Activated CD8-positive, alpha-beta memory T cell treated with anti-CD3 and anti-CD28 coated beads for 36 hours (primary cell): ENCODE data around the gene PEMT. TPM values are rescaled to one million over a fixed set of nuclear protein-coding genes. Genes with fewer than 3 reads are reported as not detected.
"Not testable (repeated sequence)": the region's sequence is repeated elsewhere in the genome, so short reads cannot be mapped to it uniquely, and the experiment has no call there.

Experiments
- CTCF ChIA-PET: fragments of 350-600 bp; sonication (Branson Sonifier 250); formaldehyde crosslinking; loops from one replicate; lab custom pipeline; 2021; ENCODE audit warnings: antibody characterized with exemption; lab: Charles Lee
- POLR2A ChIA-PET: fragments of 350-600 bp; sonication (Branson Sonifier 250); formaldehyde crosslinking; loops from one replicate; lab custom pipeline; 2021; ENCODE audit warnings: antibody characterized with exemption; lab: Charles Lee
- total RNA-seq, 2 experiments: library from RNA; stranded (reverse); gene quantifications; one replicate each; pipeline ENCODE4 v1.2.3, GENCODE V29; 2021

PEMT gene, protein sequence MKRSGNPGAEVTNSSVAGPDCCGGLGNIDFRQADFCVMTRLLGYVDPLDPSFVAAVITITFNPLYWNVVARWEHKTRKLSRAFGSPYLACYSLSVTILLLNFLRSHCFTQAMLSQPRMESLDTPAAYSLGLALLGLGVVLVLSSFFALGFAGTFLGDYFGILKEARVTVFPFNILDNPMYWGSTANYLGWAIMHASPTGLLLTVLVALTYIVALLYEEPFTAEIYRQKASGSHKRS
- total RNA-seq, result 10 to 100 TPM; 30.3 to 43.6 TPM

DNA sequence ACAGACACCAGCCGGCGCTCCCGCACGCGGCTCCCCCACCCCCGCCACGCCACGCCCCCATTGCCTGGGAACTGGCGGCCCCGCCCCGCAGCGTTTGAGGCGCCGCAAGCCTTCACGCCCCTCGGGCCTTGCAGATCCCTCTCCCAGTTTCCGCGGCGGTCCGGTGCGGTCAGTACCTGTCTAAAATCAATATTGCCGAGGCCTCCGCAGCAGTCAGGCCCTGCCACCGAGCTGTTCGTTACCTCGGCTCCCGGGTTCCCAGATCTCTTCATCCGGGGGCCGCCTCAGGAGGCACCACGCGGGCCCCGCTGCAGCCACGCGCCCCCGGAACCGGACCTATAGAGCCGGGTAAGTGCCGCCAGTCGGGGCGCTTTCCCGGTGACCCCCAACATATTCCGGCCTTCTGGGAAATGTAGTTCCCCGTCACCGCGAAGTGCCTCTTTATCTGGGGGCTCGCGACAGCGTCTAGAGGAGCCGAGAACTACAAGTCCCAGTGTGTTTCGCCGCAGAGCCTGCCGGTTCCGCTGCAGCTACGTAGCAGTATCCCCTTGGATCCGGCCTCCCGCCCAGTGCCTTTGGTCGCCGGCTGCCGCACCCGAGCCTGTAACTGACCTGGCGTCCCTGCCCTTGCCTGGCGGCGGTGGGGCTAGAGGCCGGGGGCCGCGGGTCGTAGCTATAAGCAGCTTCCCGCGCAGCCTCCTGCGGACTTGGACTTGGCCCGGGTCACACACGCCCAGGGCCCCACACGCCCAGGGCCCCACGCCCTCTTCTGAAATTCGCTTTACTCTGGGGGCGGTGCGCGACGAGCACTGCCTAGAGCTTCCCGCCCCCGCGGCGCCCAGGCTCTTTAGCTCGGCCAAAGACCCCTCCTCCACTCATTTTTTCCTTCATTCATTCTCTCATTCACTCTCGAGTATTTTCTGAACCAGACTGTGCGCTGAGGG lies at the start of gene PEMT:
Gene PEMT, minus strand, starts transcription at position 354 of the 944 bp plus-strand sequence. Its CDS starts 82 bp downstream, at position 272.
- ChIA-PET CTCF (interaction anchor here (0.9 to 2.8 kb wide), 6 partner anchors 22 to 235 kb away, joined by 3 to 8 read pairs (median 3); partner anchors contain the start of gene RASD1), POLR2A (interaction anchor here (0.6 to 1.8 kb wide), 4 partner anchors 17 to 325 kb away, joined by 3 to 7 read pairs (median 4); partner anchors contain the start of genes RASD1 and SREBF1)

DNA sequence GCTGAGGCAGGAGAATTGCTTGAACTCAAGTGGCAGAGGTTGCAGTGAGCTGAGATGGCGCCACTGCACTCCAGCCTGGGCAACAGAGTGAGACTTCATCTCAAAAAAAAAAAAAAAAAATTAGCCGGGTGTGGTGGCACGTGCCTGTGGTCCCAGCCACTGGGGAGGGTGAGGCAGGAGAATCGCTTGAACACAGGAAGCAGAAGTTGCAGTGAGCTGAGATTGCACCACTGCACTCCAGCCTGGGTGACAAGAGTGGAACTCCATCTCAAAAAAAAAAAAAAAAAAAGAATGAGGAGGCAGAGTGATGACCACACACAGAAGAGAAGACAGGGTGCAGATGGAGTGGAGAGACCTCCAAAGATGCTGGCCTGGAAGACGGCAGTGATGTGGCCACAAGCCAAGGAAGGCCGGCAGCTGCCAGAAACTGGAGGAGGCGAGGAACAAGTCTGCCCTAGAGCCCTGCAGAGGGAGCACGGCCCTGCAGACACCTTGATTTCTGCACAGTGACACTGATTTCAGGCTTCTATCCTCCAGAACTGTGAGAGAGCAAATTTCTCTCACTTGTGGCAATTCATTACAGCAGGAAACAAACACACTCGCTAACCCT lies 48.3 kb upstream of the PEMT start:
- CTCF ChIA-PET, result interaction anchor here (1.3 to 3.4 kb wide), 3 partner anchors 26 to 199 kb away, joined by 3 to 30 read pairs (median 5); partner anchors contain the start of gene RASD1
- POLR2A ChIA-PET, result not testable (repeated sequence)

- POLR2A ChIA-PET, result no interaction called here
- CTCF ChIA-PET, result interaction anchor here (1.3 kb wide), 1 partner anchor 283 kb away, joined by 5 read pairs; no protein-coding TSS in a partner anchor
Observed at GRCh38 chr17:17638467-17638866, 47.0 kb upstream of the PEMT start.

- CTCF ChIA-PET, result interaction anchor here (1.3 kb wide), 1 partner anchor 45 kb away, joined by 3 read pairs; the partner anchor contains the start of gene PEMT
- POLR2A ChIA-PET, result no interaction called here
Observed at GRCh38 chr17:17636272-17636885, 44.9 kb upstream of the PEMT start.

DNA sequence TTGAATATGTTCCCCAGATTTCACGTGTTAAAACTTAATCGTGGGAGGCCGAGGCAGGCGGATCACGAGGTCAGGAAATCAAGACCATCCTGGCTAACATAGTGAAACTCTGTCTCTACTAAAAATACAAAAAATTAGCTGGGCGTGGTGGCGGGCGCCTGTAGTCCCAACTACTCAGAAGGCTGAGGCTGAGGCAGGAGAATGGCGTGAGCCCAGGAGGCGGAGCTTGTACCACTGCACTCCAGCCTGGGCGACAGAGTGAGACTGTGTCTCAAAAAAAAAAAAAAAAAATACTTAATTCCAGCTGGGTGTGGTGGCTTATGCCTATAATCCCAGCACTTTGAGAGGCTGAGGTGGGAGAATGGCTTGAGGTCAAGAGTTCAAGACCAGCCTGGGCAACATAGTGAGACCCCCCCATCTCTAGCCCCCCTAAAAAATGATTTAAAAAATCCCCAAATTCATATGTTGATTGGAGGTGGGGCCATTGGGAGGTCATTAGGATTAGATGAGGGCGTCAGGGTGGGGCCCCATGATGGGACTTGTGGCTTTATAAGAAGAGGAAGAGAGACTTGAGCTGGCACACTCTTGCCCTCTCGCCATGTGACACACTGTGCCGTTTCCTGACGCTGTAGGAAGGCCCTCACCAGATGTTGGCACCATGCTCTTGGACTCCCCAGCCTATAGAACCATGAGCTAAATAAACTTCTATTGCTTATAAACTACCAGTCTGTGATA lies 44.2 kb upstream of the PEMT start:
- CTCF ChIA-PET, result interaction anchor here (1.3 to 1.8 kb wide), 2 partner anchors 45 to 139 kb away, joined by 3 to 5 read pairs; partner anchors contain the start of genes PEMT and RASD1
- POLR2A ChIA-PET, result not testable (repeated sequence)

- POLR2A ChIA-PET, result no interaction called here
- CTCF ChIA-PET, result interaction anchor here (1.8 kb wide), 1 partner anchor 139 kb away, joined by 5 read pairs; the partner anchor contains the start of gene RASD1
Observed at GRCh38 chr17:17635126-17635525, 43.6 kb upstream of the PEMT start.

DNA sequence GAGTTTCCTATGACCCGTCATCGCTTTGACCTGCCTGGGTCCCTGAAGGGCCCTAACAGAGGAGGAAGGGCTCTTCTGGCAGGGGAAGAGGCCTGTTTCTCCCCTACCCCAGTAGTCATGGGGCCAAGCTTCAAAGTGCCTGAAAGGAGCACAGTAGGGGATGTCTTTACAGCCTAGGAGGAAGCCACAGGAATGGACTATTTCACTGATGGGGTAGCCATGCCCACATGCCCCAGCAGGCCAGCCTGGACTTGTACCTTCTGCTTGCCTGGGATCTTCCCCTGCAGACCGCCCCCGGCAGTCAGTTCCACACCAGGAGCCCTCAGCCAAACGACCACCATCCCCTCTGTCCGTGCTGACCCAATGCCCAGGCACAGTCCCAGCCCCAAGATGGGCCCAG lies 41.8 kb upstream of the PEMT start:
- ChIA-PET POLR2A (no interaction called here), CTCF (interaction anchor here (0.8 to 1.0 kb wide), 2 partner anchors 42 to 277 kb away, joined by 3 read pairs; partner anchors contain the start of gene PEMT)

DNA sequence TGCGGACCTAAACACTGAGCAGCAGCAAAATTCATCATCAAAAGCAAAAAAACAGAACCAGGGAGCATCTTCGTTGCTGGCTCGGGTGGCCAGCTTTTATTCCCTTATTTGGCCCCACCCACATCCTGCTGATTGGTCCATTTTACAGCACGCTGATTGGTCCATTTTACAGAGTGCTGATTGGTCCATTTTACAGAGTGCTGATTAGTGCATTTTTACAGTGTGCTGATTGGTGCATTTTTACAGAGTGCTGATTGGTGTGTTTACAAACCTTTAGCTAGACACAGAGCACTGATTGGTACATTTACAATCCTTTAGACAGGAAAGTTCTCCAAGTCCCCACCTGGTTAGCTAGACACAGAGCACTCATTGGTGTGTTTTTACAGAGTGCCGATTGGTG lies 41.2 kb upstream of the PEMT start:
- ChIA-PET CTCF (interaction anchor here (0.8 to 1.0 kb wide), 2 partner anchors 41 to 276 kb away, joined by 3 read pairs; partner anchors contain the start of gene PEMT), POLR2A (interaction anchor here (0.6 kb wide), 1 partner anchor 585 kb away, joined by 3 read pairs; no protein-coding TSS in a partner anchor)

DNA sequence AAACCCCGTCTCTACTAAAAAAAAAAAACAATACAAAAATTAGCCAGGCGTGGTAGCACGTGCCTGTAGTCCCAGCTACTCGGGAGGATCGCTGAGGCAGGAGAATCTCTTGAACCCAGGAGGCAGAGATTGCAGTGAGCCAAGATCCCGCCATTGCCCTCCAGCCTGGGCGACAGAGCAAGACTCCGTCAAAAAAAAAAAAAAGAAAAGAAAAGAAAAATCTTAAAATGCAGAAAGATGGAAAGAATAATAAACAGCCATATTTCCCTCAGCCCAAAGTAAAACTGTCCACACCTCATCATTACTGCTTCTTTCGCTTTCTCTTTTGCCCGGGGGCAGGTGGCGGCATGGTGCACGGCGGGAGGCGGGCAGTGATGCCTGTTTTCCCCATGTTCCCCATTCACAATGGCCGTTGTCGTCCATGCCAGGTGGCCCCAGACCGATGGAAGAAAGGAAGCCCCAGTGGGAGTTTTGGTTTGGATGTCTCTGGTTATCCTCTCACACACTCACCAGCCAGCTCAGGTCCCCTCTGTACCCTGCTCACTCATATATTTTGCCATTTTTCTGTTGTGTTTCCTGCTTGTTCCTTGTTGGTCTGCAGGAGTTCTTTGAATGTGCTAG lies 37.0 kb upstream of the PEMT start:
- ChIA-PET POLR2A (interaction anchor here (0.7 kb wide), 2 partner anchors 45 to 84 kb away, joined by 5 to 6 read pairs; no protein-coding TSS in a partner anchor), CTCF (interaction anchor here (0.7 kb wide), 1 partner anchor 540 kb away, joined by 3 read pairs; no protein-coding TSS in a partner anchor)

- CTCF ChIA-PET, result no interaction called here
- POLR2A ChIA-PET, result no interaction called here
Observed at GRCh38 chr17:17626840-17627239, 35.3 kb upstream of the PEMT start.

DNA sequence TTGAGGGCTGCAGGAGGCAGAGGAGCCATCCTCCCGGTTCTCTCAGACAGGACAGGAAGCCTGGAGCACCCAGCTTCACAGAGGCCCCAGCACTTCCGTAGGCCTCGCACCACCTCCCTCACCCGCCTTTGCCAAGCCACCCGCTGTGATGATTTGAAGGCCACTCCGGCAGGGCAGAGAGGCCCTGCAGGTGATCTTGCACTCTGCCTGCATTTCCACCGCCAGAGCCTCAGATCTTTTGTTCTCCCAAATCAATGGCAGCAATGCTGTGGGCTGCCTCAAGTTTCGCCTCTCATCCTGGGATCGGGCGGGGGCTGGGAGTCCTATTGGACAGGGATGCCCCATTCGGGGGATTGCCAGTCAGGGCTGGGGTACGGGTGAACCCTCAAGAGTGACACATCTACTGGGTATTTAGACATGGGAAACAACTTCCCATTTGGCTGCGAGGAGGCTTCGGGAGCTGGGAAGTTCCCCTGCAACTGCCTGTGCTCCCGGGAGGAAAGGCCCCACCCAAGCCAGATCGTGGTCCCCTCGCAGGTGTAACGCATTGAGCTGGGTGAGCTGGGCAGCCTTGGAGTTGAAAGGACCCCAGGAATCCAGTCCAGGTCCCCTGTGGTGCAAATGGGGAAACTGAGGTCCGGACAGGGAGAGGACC lies 34.8 kb upstream of the PEMT start:
- ChIA-PET POLR2A (no interaction called here), CTCF (no interaction called here)

- CTCF ChIA-PET, result no interaction called here
- POLR2A ChIA-PET, result no interaction called here
Observed at GRCh38 chr17:17624741-17625140, 33.2 kb upstream of the PEMT start.

GRCh38 chr17:17623904-17624303 lies 32.4 kb upstream of the PEMT start:
- POLR2A ChIA-PET, result no interaction called here
- CTCF ChIA-PET, result no interaction called here

GRCh38 chr17:17621254-17621653 lies 29.7 kb upstream of the PEMT start:
- ChIA-PET CTCF (interaction anchor here (0.7 kb wide), 1 partner anchor 979 kb away, joined by 3 read pairs; no protein-coding TSS in a partner anchor), POLR2A (no interaction called here)

- ChIA-PET CTCF (interaction anchor here (1.0 to 3.0 kb wide), 9 partner anchors 9 to 259 kb away, joined by 3 to 8 read pairs (median 5); partner anchors contain the start of gene PEMT), POLR2A (interaction anchor here (0.7 kb wide), 1 partner anchor 336 kb away, joined by 3 read pairs; no protein-coding TSS in a partner anchor)
Observed at GRCh38 chr17:17613708-17614114, 22.2 kb upstream of the PEMT start.
